NCI-H2196 treated with DMSO at 0.1 percent for 48 hours (cell line): Measurements from ENCODE around the gene HNRNPL.
"Not testable (repeated sequence)": the region's sequence is repeated elsewhere in the genome, so short reads cannot be mapped to it uniquely, and the experiment has no call there.

Source experiments
- DNase-seq: peaks from one replicate; lab custom pipeline; 2025; ENCODE audit not compliant: unreplicated experiment; lab: John Stamatoyannopoulos, UW

HNRNPL gene

DNA sequence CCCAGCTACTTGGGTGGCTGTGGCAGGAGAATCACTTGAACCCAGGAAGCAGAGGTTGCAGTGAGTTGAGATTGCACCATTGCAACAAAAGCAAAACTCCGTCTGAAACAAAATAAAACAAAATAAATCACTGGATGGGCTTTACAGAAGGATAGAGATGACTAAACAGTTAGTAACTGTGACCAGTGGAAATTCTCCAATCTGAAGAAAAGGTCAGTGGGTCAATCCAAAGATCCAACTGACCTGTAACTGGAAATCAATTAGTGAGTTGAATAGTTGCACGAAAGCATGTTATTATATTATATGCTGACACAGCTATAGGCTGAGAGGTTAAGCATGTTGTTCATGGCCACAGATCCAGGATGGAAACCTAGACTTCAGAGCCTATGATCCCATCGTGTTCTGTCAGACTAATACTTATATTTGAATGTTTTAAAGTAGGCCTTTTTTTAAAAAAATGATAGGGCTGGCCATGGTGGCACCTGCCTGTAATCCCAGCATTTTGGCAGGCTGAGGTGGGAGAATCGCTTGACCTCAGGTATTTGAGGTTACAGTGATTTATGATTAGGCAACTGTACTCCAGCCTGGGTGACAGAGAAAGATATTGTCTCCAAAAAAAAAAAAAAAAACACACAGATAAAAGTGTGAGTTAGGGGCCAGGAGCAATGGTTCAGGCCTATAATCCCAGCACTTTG is 19.6 kb downstream of the HNRNPL start:
- DNase-seq: no peak

DNA sequence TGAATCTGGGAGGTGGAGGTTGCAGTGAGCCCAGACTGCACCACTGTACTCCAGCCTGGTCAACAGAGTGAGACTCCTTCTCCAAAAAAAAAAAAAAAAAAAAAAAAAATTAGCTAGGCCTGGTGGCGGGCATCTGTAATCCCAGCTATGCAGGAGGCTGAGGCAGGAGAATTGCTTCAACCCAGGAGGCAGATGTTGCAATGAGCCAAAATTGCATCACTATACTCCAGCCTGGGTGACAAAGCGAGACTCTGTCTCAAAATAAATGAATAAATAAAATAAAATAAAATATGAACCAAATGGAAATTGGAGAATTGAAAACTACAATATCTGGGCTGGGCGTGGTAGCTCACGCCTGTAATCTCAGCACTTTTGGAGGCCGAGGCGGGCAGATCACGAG is 20.6 kb downstream of the HNRNPL start:
- DNase-seq: not testable (repeated sequence)

DNA sequence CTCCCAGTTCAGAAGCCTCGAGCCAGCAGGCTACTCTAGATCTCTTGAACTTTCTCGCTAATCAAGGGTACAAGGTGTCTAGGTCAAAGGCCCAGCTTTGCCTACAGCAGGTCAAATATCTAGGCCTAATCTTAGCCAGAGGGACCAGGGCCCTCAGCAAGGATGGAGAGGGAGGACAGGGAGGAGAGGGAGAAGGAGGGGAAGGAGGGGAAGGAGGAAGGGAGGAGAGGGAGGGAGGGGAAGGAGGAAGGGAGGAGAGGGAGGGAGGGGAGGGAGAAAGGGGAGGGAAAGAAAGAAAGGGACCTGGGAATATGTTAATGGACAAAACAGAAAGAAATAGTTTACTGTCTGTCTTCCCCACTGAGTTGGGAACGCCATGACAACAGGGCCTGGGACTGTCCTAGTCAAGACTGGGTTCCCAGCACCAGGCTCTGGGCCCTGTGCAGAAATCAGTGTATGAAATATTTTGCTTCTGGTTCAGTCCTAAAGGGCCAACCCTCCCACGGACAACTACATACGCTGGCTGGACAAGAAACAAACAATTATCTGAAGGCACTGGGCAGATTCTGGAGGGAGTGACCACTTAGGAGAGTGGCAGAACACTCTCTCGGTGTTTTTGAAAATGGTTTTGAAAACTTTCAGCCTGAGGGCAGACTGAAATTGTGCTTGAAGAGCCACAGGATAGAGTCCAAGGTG is 22.8 kb downstream of the HNRNPL start:
- DNase-seq: no peak

DNA sequence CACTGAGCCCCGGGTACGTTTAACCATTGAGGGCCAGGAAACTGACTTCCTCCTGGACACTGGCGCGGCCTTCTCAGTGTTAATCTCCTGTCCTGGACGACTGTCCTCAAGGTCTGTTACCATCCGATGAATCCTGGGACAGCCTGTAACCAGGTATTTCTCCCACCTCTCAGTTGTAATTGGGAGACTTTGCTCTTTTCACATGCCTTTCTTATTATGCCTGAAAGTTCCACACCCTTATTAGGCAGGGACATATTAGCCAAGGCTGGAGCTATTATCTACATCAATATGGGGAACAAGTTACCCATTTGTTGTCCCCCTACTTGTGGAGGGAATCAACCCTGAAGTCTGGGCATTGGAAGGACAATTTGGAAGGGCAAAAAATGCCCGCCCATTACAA is 23.9 kb downstream of the HNRNPL start:
- not testable (repeated sequence) for DNase-seq

DNA sequence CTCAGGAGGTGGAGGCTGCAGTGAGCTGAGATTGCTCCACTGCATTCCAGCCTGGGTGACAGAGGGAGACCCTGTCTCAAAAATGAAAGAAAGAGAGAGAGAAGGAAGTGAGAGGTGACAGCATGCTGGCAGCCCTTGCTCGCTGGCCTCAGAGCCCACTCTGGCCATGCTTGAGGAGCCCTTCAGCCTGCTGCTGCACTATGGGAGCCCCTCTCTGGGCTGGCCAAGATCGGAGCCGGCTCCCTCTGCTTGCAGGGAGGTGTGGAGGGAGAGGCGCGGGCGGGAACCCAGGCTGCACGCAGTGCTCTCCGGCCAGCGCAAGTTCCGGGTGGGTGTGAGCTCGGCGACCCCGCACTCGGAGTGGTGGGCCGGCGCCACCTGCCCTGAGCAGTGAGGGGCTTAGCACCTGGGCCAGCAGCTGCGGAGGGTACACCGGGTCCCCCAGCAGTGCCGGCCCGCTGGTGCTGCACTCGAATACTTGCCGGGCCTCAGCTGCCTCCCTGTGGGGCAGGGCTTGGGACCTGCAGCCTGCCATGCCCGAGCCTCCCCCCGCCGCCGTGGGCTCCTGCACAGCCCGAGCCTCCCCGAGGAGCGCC is 28.5 kb downstream of the HNRNPL start:
- DNase-seq: not testable (repeated sequence)

DNA sequence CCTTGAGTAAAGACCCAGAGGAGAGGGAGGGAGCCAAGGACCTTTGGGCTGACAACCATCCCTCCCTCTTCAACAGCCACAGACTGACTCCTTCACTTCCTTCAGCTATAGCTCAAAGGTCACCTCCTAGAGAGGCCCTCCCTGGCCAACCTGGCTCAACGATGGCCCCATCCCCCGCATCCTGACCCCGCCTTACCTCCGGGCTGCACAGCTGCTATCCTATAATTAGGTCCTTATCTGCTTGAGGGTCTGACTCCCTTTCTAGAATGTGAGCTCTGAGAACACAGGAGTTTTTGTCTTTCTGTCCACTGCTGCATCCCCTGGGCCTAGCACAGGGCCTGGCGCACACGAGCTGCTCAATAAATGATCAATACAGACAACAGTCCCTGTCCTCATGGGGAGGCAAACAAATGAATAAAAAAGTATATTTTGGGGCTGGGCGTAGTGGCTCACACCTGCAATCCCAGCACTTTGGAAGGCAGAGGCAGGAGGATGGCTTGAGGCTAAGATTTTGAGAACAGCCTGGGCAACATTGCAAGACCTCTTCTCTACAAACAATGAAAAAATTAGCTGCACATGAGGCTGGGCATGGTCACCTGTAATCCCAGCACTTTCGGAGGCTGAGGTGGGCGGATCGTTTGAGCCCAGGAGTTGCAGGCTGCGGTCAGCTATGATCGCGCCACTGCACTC is 30.4 kb downstream of the HNRNPL start:
- DNase-seq: no peak

DNA sequence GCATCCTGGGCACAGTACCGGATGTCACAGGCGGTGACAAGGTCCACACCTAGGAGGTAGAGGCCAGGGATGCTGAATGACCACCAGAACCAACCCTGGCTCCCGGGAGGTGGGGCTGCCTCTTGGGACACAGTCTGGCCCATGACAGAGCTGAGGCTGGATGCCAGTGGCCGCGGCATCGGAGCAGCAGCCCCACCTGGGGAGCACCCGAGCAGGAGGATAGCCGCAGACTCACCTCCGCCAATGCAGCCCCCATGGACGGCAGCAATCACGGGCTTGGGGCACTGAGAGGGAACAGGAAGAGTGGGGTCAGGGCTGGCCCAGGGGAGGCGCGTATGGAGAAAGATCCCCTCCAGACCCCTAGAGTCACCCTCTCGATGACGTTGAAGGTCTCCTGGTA is 32.7 kb downstream of the HNRNPL start:
- DNase-seq: no peak

DNA sequence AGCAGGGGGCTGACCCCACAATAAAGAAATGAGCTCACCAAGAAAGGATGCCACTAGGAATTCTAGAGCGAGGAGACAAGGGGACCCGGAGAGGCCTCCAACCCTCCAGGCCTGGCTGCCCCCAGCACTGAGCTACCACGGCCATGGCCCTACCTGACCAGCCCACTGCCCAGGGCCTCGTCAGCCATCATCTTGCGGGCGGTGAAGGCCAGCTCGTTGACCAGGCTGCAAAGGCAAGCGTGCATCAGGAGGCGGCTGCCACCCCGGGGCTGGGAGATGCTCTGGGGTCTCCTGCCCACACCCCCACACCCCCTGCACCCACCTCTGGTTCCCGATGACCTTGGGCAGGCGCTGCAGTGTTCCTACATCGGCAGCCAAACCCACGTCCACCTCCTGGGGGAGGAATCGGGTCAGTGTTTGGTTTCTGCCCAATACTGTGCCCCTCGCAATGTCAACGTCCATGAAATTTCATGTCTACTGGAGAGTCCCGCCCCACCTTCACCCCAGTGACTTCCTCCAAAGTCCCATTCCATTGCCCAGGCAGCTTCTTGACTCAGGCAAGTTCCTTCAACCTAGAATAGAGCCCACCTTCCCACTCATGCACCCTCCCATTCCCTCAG is 33.5 kb downstream of the HNRNPL start:
- DNase-seq: no peak

DNA sequence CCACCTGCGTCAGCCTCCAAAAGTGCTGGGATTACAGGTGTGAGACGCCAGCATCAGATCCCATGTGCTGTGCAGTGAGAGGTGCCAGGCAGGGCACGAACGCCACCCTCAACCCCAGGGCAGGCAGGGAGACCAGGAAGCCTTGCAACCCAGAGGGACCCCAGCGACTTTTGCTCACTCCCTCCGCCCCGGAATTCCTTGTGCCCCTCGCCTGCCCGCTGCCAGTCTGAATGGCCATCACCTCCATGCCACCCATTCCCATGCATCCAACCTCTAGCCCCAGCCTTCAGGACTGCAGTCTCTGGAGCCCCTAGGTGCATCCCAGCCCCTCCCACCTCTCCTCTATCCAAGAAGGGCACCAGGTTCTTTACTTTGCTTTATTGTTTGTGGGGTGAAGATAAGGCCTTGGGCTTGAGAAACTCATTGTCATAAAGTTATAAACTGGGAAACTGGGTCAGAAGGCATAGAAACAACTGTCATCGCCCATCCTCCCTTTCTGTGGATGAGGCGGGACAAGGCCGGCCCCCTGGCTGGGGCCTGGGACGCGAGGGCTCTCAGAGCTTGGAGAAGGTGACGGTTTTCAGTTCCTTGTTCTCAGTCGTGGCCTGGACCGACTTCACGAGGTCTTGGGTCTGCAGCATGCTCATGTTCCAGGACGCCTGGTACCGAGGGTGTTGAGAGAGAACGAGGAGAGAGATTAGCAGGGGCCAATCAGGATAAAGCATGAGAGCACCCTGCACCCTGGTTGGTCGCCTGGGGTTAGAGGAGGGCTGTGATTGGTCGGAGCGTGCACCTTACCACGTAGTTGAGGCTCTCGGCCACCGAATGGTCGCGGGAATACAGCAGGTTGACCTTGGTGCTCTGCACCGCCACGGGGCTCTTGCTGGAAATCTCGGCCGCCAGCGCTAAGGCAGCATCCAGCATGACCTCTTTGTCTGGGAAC is 34.5 kb downstream of the HNRNPL start:
- DNase-seq: no peak

DNA sequence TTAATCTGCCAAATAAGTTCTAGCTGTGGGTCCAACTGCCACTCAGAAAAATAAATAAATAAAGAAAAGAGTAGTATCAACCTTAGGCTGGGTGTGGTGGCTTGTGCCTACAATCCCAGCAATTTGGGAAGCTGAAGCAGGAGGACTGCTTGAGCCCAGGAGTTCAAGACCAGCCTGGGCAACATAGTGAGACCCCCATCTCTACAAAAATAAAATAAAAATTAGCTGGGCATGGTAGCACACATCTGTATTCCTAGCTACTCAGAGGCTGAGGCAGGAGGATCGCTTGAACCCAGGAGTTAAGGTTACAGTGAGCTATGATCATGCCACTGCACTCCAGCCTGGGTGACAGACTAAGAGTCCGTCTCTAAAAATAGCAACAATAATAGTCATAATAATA is 35.9 kb downstream of the HNRNPL start:
- DNase-seq: not testable (repeated sequence)

DNA sequence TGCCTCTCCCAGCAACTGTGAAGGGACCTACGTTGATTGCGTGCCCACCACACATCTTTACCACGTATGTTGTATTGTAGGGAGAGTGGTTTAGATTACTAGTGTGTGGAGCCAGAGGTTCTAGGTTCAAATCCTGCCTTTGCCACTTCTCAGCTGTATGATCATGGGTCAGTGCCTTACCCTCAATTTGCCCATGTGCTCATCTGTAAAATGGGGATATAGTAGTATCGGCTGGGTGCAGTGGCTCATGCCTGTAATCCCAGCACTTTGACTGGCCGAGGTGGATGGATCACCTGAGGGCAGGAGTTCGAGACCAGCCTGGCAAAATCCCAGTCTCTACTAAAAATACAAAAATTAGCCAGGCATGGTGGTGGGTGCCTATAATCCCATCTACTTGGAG is 36.5 kb downstream of the HNRNPL start:
- no peak for DNase-seq

DNA sequence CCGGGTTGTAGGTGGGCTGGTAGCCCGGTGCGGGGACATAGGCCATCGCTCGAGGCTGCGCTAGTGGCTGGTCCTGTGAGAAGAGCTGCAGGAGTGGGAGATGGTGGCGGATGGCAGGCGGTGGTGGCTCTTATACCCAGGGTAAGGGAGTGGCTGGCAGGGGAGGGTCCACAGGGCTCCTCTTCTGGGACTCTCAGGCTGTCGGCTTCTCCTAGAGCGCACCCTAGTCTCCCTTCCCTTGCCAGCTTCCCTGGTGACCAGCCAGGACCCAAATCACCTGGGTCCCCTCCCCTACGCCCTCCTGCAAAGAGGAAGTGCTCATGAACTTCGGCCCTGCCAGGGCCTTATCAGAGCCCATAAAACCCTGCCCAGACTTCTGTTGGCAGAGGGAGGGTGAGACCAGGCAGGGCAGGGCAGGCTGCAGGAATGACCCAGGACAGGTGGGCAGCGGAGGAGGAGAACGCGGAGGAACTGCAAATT is 36.9 kb downstream of the HNRNPL start, which contains the start of gene LGALS4:
LGALS4 (minus strand) TSS at position 105 of the 480 bp plus-strand sequence; CDS start at position 46, 59 bp downstream.
- no peak for DNase-seq

DNA sequence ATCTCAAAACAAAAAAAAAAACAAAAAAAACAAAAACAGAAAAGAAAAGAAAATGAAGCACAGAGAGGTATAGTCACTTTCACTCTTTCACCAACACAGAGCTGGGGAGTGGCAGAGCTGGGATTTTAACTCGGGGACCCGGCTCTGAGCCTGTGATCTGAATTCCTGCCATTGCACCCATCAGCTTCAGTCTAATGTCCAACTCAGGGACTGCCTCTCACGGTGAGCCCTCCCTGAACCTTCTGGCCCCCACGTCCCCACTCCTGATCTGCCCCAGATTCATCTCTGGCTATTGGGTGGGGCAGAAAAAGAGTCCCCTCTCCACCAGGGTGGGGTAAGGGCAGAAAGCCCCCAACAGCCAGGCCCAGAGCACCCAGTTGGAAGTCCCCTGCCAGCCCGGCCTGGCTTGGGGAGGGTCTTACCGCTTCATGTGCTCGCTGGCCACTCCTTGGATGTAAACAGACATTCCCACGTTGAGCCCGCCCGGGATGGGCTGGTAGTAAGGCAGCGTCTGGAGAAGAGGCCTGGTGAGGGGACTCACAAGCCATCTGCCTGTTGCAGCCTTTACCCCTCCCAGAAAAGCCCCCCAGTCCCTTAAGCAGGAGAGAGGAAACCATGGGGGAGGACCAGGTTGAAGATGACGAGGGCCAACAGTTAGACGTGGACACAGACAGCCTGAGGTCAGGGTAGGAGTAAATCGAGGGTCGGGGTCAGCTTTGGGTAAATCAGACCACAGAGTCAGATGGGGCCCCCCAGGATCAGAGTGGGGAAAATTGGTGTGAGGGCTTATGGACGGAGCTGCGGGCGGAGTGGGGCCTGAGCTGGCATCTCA is 37.6 kb downstream of the HNRNPL start:
- DNase-seq: no peak

DNA sequence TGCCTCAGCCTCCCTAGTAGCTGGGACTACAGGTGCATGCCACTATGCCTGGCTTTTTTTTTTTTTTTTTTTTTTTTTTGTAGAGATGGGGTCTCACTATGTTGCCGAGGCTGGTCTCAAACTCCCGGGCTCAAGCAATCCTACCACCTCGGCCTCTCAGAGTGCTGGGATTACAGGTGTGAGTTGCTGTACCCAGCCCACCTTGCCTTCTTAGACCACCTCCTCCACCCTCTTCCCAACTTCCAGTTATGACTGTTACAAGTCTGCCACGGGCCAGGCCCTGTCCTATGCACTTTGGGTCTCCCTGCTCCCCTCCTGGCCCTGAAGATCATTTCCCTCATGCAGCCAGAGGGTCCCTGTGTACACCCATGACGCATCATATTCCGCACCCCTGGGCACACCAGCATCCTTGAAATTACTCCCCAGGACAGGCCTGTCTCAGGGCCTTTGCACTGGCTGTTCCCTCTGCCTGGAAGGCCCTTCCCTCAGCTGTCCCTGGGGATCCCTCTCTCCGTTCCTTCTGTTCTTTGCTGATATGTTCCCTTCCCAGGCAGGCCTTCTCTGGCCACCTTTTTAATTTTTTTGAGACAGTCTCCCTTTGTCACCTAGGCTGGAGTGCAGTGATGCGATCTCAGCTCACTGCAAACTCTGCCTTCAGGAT is 40.1 kb downstream of the HNRNPL start:
- DNase-seq: no peak

DNA sequence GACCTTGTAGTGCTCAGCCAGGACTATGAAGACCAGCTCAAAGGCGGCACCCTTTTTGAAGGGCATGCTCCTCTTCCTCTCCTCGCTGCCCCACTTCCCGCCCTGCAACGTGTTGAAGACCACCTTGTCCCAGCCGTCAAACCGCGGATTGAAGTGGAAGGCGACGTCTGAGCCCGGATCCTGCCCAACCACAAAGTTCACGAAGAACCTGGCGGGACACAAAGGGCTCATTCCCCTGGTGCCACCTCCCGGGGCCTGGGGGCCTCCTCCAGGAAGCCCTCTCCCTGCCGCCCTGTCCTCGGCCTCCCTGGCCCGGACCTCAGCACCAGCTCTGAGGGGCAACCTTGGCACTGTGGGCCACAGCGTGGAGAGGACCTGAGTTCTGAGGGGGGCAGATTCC is 41.0 kb downstream of the HNRNPL start:
- DNase-seq: no peak

DNA sequence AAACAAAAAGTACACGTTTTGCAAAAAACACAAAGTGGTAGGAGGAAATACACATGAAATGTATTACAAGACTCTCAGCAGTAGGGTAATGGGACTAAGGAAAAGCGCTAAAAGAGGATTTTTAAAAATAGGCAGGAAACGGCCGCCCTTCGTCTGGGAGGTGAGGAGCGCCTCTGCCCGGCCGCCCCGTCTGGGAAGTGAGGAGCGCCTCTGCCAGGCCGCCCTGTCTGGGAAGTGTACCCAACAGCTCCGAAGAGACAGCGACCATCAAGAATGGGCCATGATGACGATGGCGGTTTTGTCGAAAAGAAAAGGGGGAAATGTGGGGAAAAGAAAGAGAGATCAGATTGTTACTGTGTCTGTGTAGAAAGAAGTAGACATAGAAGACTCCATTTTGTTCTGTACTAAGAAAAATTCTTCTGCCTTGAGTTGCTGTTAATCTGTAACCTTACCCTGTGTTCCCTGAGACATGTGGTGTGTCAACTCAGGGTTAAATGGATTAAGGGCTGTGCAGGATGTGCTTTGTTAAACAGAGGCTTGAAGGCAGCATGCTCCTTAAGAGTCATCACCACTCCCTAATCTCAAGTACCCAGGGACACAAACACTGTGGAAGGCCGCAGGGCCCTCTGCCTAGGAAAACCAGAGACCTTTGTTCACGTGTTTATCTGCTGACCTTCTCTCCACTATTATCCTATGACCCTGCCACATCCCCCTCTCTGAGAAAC is 42.2 kb downstream of the HNRNPL start:
- DNase-seq: not testable (repeated sequence)

DNA sequence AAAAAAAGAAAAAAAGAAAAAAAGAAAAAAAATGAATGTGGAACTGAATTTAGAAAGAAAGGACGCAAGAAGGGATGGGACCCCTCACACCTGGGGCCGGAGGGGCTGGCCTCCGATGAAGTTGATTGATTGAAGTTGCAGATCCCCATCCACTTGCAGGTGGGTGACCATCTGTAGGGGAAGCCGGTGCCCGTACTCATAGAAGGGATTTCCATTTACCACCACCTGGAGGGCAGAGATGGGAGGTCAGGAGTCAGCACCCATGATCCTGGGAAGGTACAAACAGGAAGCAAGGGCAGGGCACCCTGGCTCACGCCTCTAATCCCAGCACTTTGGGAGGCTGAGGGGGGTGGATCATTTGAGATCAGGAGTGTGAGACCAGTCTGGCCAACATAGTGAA is 43.4 kb downstream of the HNRNPL start:
- DNase-seq: no peak

DNA sequence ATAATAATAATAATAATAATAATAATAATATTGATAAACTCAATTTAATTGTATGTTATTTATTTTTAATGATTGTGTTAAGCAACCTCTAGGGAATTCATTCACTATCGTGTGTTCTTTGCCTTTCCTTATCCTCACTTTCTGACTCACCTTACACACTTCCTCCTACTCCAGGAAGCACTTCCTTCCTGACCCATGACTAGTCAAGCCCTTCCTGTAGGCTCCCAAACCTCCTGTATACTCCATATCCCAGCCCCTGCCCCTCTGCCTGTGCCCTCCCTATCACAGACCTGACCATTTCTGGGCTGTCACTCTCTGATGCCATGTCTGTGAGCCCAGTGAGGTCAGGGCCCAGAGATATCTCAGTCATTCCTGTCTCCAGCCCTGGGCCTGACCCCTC is 44.6 kb downstream of the HNRNPL start:
- DNase-seq: no peak
